GM12892 (cell line): ENCODE measurements around the gene DIPK1C.

Experiments used
- DNase-seq: peaks from one replicate; pipeline ENCODE4 v3.0.0; 2011; ENCODE audit not compliant: insufficient read length
- FAIRE-seq: peaks from 2 replicates; lab custom pipeline; 2011; peaks lifted over from hg19 to GRCh38; lab: Jason Lieb, UNC
- POLR2A ChIP-seq: IDR thresholded peaks from 2 replicates; pipeline ENCODE4 v1.6.1; 2011; ENCODE audit warnings: low read depth, low read length, control low read depth
- POLR2AphosphoS5 ChIP-seq: IDR thresholded peaks from 2 replicates; pipeline ENCODE4 v1.6.1; 2011; ENCODE audit warnings: low read depth, low read length, control low read depth
- TAF1 ChIP-seq: IDR thresholded peaks from 2 replicates; pipeline ENCODE4 v1.6.1; 2011; ENCODE audit warnings: low read depth, mild to moderate bottlenecking, control low read depth, low read length, borderline replicate concordance

The DIPK1C gene

DNA sequence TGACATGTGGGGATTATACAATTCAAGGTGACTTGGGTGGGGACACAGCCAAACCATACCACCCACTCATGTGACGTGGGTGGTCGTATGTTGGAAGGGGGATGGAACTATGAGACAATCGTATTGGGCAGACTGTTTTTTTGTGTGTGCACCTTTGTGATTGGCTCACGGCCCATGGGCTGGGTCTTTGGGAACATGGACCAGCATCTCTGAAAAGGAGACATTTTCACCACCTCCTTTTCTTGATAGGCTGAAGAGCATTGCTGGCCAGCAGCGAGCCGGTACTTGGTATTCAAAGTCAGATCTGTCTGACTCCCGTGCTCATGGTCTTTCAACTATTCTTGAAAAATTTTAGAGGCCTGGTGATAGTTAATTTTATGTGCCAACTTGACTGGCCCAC is 62.1 kb downstream of the DIPK1C start:
- TF ChIP-seq TAF1 (no peak), POLR2AphosphoS5 (no peak), POLR2A (no peak)
- DNase-seq: no peak
- FAIRE-seq: no peak

DNA sequence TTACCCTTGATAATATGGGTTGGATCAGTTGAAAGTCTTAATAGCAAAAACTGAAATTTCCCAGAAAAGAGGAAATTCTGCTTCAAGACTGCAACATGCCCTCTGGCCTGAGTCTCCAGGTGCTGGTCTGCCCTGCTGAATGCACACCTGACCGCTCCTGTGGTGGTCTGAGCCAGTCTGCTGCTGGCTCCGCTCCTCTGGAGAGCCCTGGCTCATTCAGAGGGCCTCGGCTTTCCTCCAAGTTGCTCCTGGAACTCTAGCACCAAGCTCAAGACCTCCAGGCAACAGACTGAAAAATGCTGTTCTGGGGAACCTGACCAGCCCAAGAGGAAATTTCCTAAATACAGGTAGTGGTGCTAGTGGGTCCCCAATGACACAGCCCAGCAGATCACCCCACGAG is 64.8 kb downstream of the DIPK1C start:
- DNase-seq: no peak
- no peak for TF ChIP-seq TAF1
- TF ChIP-seq POLR2A: no peak
- no peak for FAIRE-seq

GRCh38 chr18:74390900-74391299 is 66.2 kb downstream of the DIPK1C start:
- TF ChIP-seq POLR2A: no peak
- no peak for TF ChIP-seq POLR2AphosphoS5
- no peak for TF ChIP-seq TAF1
- no peak for FAIRE-seq
- DNase-seq: no peak

GRCh38 chr18:74389991-74390390 is 67.1 kb downstream of the DIPK1C start:
- FAIRE-seq (peak; percentile 57), DNase-seq (no peak)
- no peak for TF ChIP-seq TAF1
- TF ChIP-seq POLR2AphosphoS5: no peak
- no peak for TF ChIP-seq POLR2A

DNA sequence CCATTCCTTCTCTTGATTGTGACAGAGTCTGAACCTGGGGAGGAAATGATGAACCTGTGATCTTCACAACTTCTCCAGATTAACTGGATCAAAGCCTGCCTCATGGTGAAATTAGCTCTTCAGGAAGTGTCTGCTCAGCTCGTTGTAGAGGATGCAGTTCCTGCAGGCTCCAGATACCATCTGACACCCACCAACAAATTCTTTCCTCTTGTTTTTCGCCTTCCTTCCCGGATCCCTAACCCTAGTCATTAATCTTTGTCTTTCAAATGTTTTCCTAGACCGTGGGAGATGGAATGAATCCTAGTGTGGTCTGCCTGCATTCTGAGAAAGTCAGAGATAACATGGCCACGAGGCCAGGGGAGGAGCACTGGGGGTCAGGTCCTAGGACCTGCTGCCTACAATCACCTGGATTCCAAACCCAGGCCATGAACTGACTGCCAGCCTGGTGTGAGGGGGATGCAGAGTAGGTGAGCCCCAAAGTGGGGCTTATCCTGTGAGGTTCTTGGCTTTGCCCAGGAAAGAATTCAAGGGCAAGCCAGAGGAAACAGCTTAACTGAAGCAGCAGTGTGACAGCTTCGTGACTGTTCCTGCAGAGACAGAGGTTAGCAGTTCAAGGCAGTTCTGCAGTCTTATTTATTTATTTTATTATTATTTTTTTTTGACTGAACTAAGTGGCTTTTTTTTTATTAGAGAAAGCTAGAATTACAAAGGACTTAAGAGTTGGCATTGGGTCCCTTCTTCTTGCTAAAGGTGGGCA is 67.8 kb downstream of the DIPK1C start:
- no peak for FAIRE-seq

GRCh38 chr18:74388227-74388626 is 68.9 kb downstream of the DIPK1C start:
- TF ChIP-seq POLR2AphosphoS5 (no peak), TAF1 (no peak), POLR2A (no peak)
- DNase-seq (no peak), FAIRE-seq (no peak)

More for the DNA sequence above, 67.8 kb downstream of the DIPK1C start:
- TF ChIP-seq POLR2A (no peak), TAF1 (no peak), POLR2AphosphoS5 (no peak)
- DNase-seq: no peak

DNA sequence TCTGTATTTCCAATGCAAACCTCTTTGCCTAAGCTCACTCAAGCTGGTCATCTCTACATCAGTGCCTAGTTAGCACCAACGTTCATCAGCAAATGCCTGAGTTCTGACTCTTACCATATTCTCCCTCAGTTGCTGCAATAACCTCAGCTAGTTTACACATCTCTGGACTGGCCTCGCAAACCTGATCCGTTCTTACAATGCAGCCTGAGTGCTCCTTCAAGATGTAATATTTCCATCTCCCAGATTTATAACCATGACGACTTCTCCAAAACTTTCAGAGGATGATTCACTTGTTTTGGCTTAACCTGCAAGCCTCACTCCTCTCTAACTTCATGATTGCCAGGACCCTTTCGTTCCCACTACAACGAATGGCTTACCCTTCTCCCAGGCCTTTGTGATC is 69.7 kb downstream of the DIPK1C start:
- no peak for FAIRE-seq
- TF ChIP-seq TAF1 (no peak), POLR2A (no peak), POLR2AphosphoS5 (no peak)

More for the DNA sequence above, 69.7 kb downstream of the DIPK1C start:
- no peak for DNase-seq
